Naive thymus-derived CD4-positive, alpha-beta T cell (primary cell): ENCODE measurements around the gene BORCS6. TPM values are rescaled to one million over a fixed set of nuclear protein-coding genes. Genes with fewer than 3 reads are reported as not detected.
A peak's percentile ranks its signal among the peaks of the same experiment; 100 is the strongest.
"Not testable (repeated sequence)": the region's sequence is repeated elsewhere in the genome, so short reads cannot be mapped to it uniquely, and the experiment has no call there.

ENCODE experiments used
- ATAC-seq: fragments of 150-1000 bp; cut with Tn5 transposase; 2 replicates; pipeline ENCODE4 v1.10.0; 2021; ENCODE audit warnings: mild to moderate bottlenecking, moderate library complexity
- CTCF ChIA-PET: fragments of 350-600 bp; sonication (Branson Sonifier 250); formaldehyde crosslinking; loops from one replicate; lab custom pipeline; 2021; ENCODE audit warnings: antibody characterized with exemption; lab: Charles Lee
- POLR2A ChIA-PET: fragments of 350-600 bp; sonication (Branson Sonifier 250); formaldehyde crosslinking; loops from one replicate; lab custom pipeline; 2021; ENCODE audit warnings: antibody characterized with exemption, inconsistent platforms; lab: Charles Lee
- DNase-seq, 9 donors: peaks; one replicate each; pipeline versions ENCODE4 v3.0.0 to v3.0.0-alpha.2; 2020 to 2022; ENCODE audit warnings: mixed read lengths in 1 of 9
- H3K27ac ChIP-seq: one replicate; pipeline ENCODE4 v1.7.0; 2013; ENCODE audit warnings: mild to moderate bottlenecking, low read depth, low read length, moderate library complexity
- H3K27me3 ChIP-seq, 2 donors: one replicate each; pipeline ENCODE4 v1.7.0; 2013; ENCODE audit warnings: low read length in 2 of 2, mild to moderate bottlenecking in 2 of 2, moderate library complexity in 2 of 2; ENCODE audit not compliant: control insufficient read depth in 2 of 2, insufficient read depth in 2 of 2
- H3K36me3 ChIP-seq, 3 experiments: 1 replicate in 2 of 3; 2 replicates in 1 of 3; pipeline ENCODE4 v1.7.0; 2013; ENCODE audit warnings: low read length in 3 of 3, mild to moderate bottlenecking in 3 of 3, moderate library complexity in 1 of 3; ENCODE audit not compliant: insufficient read depth in 3 of 3, control insufficient read depth in 2 of 3
- H3K4me1 ChIP-seq, 2 donors: one replicate each; pipeline ENCODE4 v1.7.0; 2013; ENCODE audit warnings: low read length in 2 of 2, mild to moderate bottlenecking in 2 of 2, moderate library complexity in 1 of 2; ENCODE audit not compliant: control insufficient read depth in 2 of 2, insufficient read depth in 2 of 2
- H3K4me3 ChIP-seq: 2 replicates; pipeline ENCODE4 v1.7.0; 2013; ENCODE audit warnings: mild to moderate bottlenecking, low read length
- H3K9me3 ChIP-seq, 3 experiments: 1 replicate in 2 of 3; 2 replicates in 1 of 3; pipeline ENCODE4 v1.7.0; 2013; ENCODE audit warnings: low read length in 3 of 3; ENCODE audit not compliant: control insufficient read depth in 2 of 3
- H3K27ac Mint-ChIP-seq, 9 donors: one replicate each; pipeline ENCODE4 v1.8.0; 2020 to 2022; ENCODE audit warnings: mixed read lengths in 9 of 9, mild to moderate bottlenecking in 8 of 9, moderate library complexity in 5 of 9, inconsistent platforms in 2 of 9
- H3K27me3 Mint-ChIP-seq, 5 donors: one replicate each; pipeline ENCODE4 v1.8.0; 2021 to 2022; ENCODE audit warnings: mixed read lengths in 5 of 5, mild to moderate bottlenecking in 1 of 5
- H3K36me3 Mint-ChIP-seq, 5 donors: one replicate each; pipeline ENCODE4 v1.8.0; 2020 to 2022; ENCODE audit warnings: mixed read lengths in 5 of 5, mild to moderate bottlenecking in 3 of 5, inconsistent platforms in 1 of 5
- H3K4me1 Mint-ChIP-seq, 7 donors: one replicate each; pipeline ENCODE4 v1.8.0; 2020 to 2022; ENCODE audit warnings: mixed read lengths in 7 of 7, mild to moderate bottlenecking in 3 of 7, inconsistent platforms in 1 of 7
- H3K4me3 Mint-ChIP-seq, 10 donors: one replicate each; pipeline ENCODE4 v1.8.0; 2020 to 2022; ENCODE audit warnings: mild to moderate bottlenecking in 10 of 10, mixed read lengths in 10 of 10, moderate library complexity in 6 of 10, inconsistent platforms in 2 of 10
- H3K9me3 Mint-ChIP-seq, 11 donors: one replicate each; pipeline ENCODE4 v1.8.0; 2020 to 2022; ENCODE audit warnings: mixed read lengths in 11 of 11, mild to moderate bottlenecking in 4 of 11, inconsistent platforms in 1 of 11, moderate library complexity in 1 of 11
- intact Hi-C, 2 donors: fragments of 100-400 bp; cut with micrococcal nuclease; formaldehyde crosslinking; loops; one replicate each; pipeline ENCODE4 v1.15.1; 2023
- polyA plus RNA-seq, 2 donors: library from polyadenylated mRNA; unstranded; fragments of 300-500 nt; fragmentation: Illumina TruSeq; gene quantifications; one replicate each; pipeline ENCODE4 v1.2.3, GENCODE V29; 2021
- total RNA-seq, 6 experiments: library from RNA in 5 of 6; stranded (reverse) in 5 of 6; gene quantifications; 1 replicate in 5 of 6; 2 replicates in 1 of 6; pipeline ENCODE4 v1.2.3 and lab custom pipeline; 2021 to 2026

The BORCS6 gene
- total and polyA plus RNA-seq, 7 experiments from 2014 or later, result 5.4 to 23.7 (median 15.8) TPM

- H3K27me3 Mint-ChIP-seq, H3K4me3 Mint-ChIP-seq, DNase-seq, H3K36me3 ChIP-seq, CTCF ChIA-PET, H3K27ac ChIP-seq, H3K36me3 Mint-ChIP-seq, H3K9me3 Mint-ChIP-seq, H3K9me3 ChIP-seq, H3K27me3 ChIP-seq, H3K27ac Mint-ChIP-seq, ATAC-seq, H3K4me3 ChIP-seq: not testable (repeated sequence)
- intact Hi-C loops, result loop anchor here in 1 of 2 donors (5.0 kb wide), 1 partner anchor 52 kb away; no protein-coding TSS in a partner anchor
- H3K4me1 ChIP-seq, result peaks cover 13 to 24% of the 10 kb centered on the region in 2 donors
- H3K4me1 Mint-ChIP-seq, result peaks cover 18 to 46% (median 39%) of the 10 kb centered on the region in 7 donors
- POLR2A ChIA-PET, result interaction anchor here (1.7 to 25.9 kb wide), 2 partner anchors 12 to 16 kb away, joined by 7 to 820 read pairs; partner anchors contain the start of genes PER1 and VAMP2
These were observed 19.8 kb downstream of the BORCS6 start for GRCh38 chr17:8170186-8170585.

- no peak overlapping the region for H3K27ac ChIP-seq
- ATAC-seq, result no peak
- DNase-seq, result no peak
- no peak overlapping the region for H3K4me3 Mint-ChIP-seq
- ChIA-PET POLR2A (interaction anchor here (1.0 to 3.3 kb wide), 11 partner anchors 9 to 121 kb away, joined by 3 to 21 read pairs (median 5); partner anchors contain the start of genes RANGRF and TMEM107), CTCF (interaction anchor here (0.6 to 2.1 kb wide), 4 partner anchors 8 to 29 kb away, joined by 3 to 6 read pairs (median 4); no protein-coding TSS in a partner anchor)
- H3K27me3 Mint-ChIP-seq, result no peaks in the 10 kb centered on the region
- intact Hi-C loops, result no loop called here
- peaks cover 23 to 44% (median 32%) of the 10 kb centered on the region in 7 donors for H3K4me1 Mint-ChIP-seq
- H3K4me3 ChIP-seq, result no peak overlapping the region
- no peaks in the 10 kb centered on the region for H3K9me3 ChIP-seq
- peaks cover 0 to 3% of the 10 kb centered on the region in 2 donors for H3K27me3 ChIP-seq
- H3K27ac Mint-ChIP-seq, result no peak overlapping the region
- H3K36me3 Mint-ChIP-seq, result peaks cover 0 to 4% (median 0%) of the 10 kb centered on the region in 5 donors
- peaks cover 0 to 3% (median 0%) of the 10 kb centered on the region in 11 donors for H3K9me3 Mint-ChIP-seq
- peaks cover 22 to 26% of the 10 kb centered on the region in 2 donors for H3K4me1 ChIP-seq
- peaks cover 0 to under 1% (median 0%) of the 10 kb centered on the region in 3 experiments for H3K36me3 ChIP-seq
These were observed 22.5 kb downstream of the BORCS6 start for GRCh38 chr17:8167526-8167925.

GRCh38 chr17:8166731-8167130 is 23.2 kb downstream of the BORCS6 start:
- no peak for ATAC-seq
- H3K36me3 Mint-ChIP-seq, result peaks cover 0 to 5% (median 3%) of the 10 kb centered on the region in 5 donors
- no peak overlapping the region for H3K27ac ChIP-seq
- H3K4me1 Mint-ChIP-seq, result peaks cover 23 to 40% (median 31%) of the 10 kb centered on the region in 7 donors
- ChIA-PET POLR2A (interaction anchor here (1.1 to 3.3 kb wide), 9 partner anchors 10 to 55 kb away, joined by 3 to 21 read pairs (median 11); partner anchors contain the start of gene TMEM107), CTCF (interaction anchor here (0.7 to 2.1 kb wide), 4 partner anchors 7 to 64 kb away, joined by 3 to 6 read pairs (median 4); no protein-coding TSS in a partner anchor)
- H3K4me3 Mint-ChIP-seq, result no peak overlapping the region
- DNase-seq, result no peak
- intact Hi-C loops, result no loop called here
- H3K27ac Mint-ChIP-seq, result peak overlapping the region in 4 of 9 donors; percentile 9 to 68 (median 28)
- H3K27me3 Mint-ChIP-seq, result no peaks in the 10 kb centered on the region
- no peaks in the 10 kb centered on the region for H3K9me3 ChIP-seq
- H3K36me3 ChIP-seq, result peaks cover 0 to 6% (median 0%) of the 10 kb centered on the region in 3 experiments
- no peak overlapping the region for H3K4me3 ChIP-seq
- H3K9me3 Mint-ChIP-seq, result peaks cover 0 to 2% (median 0%) of the 10 kb centered on the region in 11 donors
- H3K4me1 ChIP-seq, result peaks cover 23 to 25% of the 10 kb centered on the region in 2 donors
- H3K27me3 ChIP-seq, result peaks cover 0 to 3% of the 10 kb centered on the region in 2 donors

GRCh38 chr17:8164815-8165131 is 25.2 kb downstream of the BORCS6 start:
- Histone ChIP-seq H3K9me3 (no peaks in the 10 kb centered on the region), H3K4me1 (peaks cover 35 to 41% of the 10 kb centered on the region in 2 donors), H3K4me3 (peak overlapping the region; percentile 72), H3K27me3 (peaks cover 0 to 3% of the 10 kb centered on the region in 2 donors), H3K27ac (peak overlapping the region; percentile 100), H3K36me3 (peaks cover 4 to 19% (median 9%) of the 10 kb centered on the region in 3 experiments)
- Mint-ChIP-seq H3K36me3 (peaks cover 0 to 22% (median 17%) of the 10 kb centered on the region in 5 donors), H3K4me1 (peaks cover 42 to 57% (median 49%) of the 10 kb centered on the region in 7 donors), H3K27me3 (no peaks in the 10 kb centered on the region), H3K9me3 (peaks cover 0 to 3% (median 0%) of the 10 kb centered on the region in 11 donors), H3K4me3 (peak overlapping the region; percentile 78 to 94 (median 85)), H3K27ac (peak overlapping the region in 8 of 9 donors; percentile 94 to 99 (median 98))
- ATAC-seq (no peak), DNase-seq (peak in 1 of 9 donors; percentile 46)
- ChIA-PET CTCF (interaction anchor here (1.2 to 1.5 kb wide), 2 partner anchors 8 to 59 kb away, joined by 3 to 6 read pairs; no protein-coding TSS in a partner anchor), POLR2A (interaction anchor here (1.0 to 14.5 kb wide), 10 partner anchors 10 to 329 kb away, joined by 5 to 820 read pairs (median 12); partner anchors contain the start of genes ALOXE3, BORCS6, CTC1 and PFAS)
- intact Hi-C loops, result loop anchor here (1.0 kb wide), 3 partner anchors 9 to 58 kb away; no protein-coding TSS in a partner anchor

- H3K27ac Mint-ChIP-seq, result peak overlapping the region in 8 of 9 donors; percentile 94 to 99 (median 98)
- no peaks in the 10 kb centered on the region for H3K27me3 Mint-ChIP-seq
- ATAC-seq, result peak; percentile 68
- Histone ChIP-seq H3K27me3 (peaks cover 0 to 3% of the 10 kb centered on the region in 2 donors), H3K27ac (peak overlapping the region; percentile 100), H3K4me3 (peak overlapping the region; percentile 72), H3K4me1 (peaks cover 35 to 46% of the 10 kb centered on the region in 2 donors), H3K36me3 (peaks cover 8 to 25% (median 13%) of the 10 kb centered on the region in 3 experiments), H3K9me3 (no peaks in the 10 kb centered on the region)
- intact Hi-C loops, result loop anchor here (1.0 kb wide), 3 partner anchors 9 to 58 kb away; no protein-coding TSS in a partner anchor
- DNase-seq, result peak; percentile 38 to 80 (median 71)
- ChIA-PET CTCF (interaction anchor here (1.0 to 1.5 kb wide), 5 partner anchors 9 to 59 kb away, joined by 3 to 6 read pairs (median 3); no protein-coding TSS in a partner anchor), POLR2A (interaction anchor here (0.7 to 14.5 kb wide), 17 partner anchors 9 to 926 kb away, joined by 3 to 820 read pairs (median 8); partner anchors contain the start of genes ALOXE3, BORCS6, CTC1 and GABARAP)
- peaks cover 0 to 3% (median 0%) of the 10 kb centered on the region in 11 donors for H3K9me3 Mint-ChIP-seq
- peaks cover 45 to 63% (median 55%) of the 10 kb centered on the region in 7 donors for H3K4me1 Mint-ChIP-seq
- H3K36me3 Mint-ChIP-seq, result peaks cover 0 to 23% (median 17%) of the 10 kb centered on the region in 5 donors
- peak overlapping the region; percentile 78 to 94 (median 85) for H3K4me3 Mint-ChIP-seq
These were observed 25.8 kb downstream of the BORCS6 start for GRCh38 chr17:8163978-8164814.
